Measurements from ENCODE around the gene C14orf132. TPM values are rescaled to one million over a fixed set of nuclear protein-coding genes. Genes with fewer than 3 reads are reported as not detected.

Gene C14orf132
- total and polyA plus RNA-seq, 2 of the 4 experiments (the other 2 are of a cell fraction), result 6.3 to 13.5 TPM

DNA sequence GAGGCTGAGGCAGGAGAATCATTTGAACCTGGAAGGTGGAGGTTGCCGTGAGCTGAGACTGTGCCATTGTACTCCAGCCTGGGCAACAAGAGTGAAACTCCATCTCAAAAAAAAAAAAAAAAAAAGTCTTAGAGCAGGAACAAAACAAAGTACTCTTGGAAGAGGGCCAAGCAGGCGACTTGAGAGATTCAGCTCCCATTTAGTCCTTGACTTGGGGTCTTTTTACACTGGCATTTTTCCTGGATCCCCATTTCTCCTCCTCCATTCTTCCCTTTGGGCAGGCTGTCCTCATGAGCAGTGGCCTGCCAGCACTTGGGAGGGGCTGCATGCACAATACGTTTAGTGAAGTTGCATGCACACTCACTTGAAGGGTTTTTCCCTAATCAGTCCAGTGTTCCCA lies 72.9 kb downstream of the C14orf132 start:
- no TSS peak for BruUV-seq (replicated peaks)
- H3K27ac ChIP-seq (ENCODE audit: insufficient read depth, low read length), result no peak overlapping the region
- no peak overlapping the region for H4K5ac ChIP-seq (ENCODE audit: low read depth, low read length)
- ATAC-seq (ENCODE audit: low read depth), result no peak
- no peak overlapping the region for H2BK20ac ChIP-seq (ENCODE audit: low read depth, low read length)
- no peak overlapping the region for H2BK5ac ChIP-seq (ENCODE audit: low read depth, low read length, poor library complexity, severe bottlenecking)
- H2AK5ac ChIP-seq (ENCODE audit: low read depth, low read length), result no peak overlapping the region
- no peak overlapping the region for H3K4ac ChIP-seq (ENCODE audit: low read depth, low read length)
- no peak overlapping the region for H2BK120ac ChIP-seq (ENCODE audit: low read depth, low read length)
- H3K79me1 ChIP-seq (ENCODE audit: low read depth in 1 of 2, low read length in 2 of 2), result no peaks in the 10 kb centered on the region
- H3K36me3 ChIP-seq (ENCODE audit: control insufficient read depth, insufficient read depth, low read length), result no peaks in the 10 kb centered on the region
- in situ Hi-C loops (cut with MboI; ENCODE audit: low sequenced_read_pairs) (no loop called here), dilution Hi-C loops (cut with HindIII; ENCODE audit: low sequenced_read_pairs, unreplicated experiment) (no loop called here), intact Hi-C loops (cut with micrococcal nuclease) (no loop called here)
- H3K23ac ChIP-seq (ENCODE audit: low read depth, low read length), result no peak overlapping the region
- POLR2A ChIA-PET (ENCODE audit: unreplicated experiment), result no interaction called here
- no peak for DNase-seq
- no peaks in the 10 kb centered on the region for H3K27me3 ChIP-seq (ENCODE audit: control insufficient read depth, insufficient read depth, low read length)
- H4K91ac ChIP-seq (ENCODE audit: insufficient read depth, low read depth, low read length), result no peak overlapping the region
- H4K8ac ChIP-seq (ENCODE audit: low read depth in 2 of 2, low read length in 2 of 2), result no peak overlapping the region
- TF ChIP-seq CHD1 (IDR thresholded peaks at IDR 0.05; ENCODE audit: low read depth, low read length), result no peak
- no peak for TF ChIP-seq CTCF (conservative IDR thresholded peaks at IDR 0.05; ENCODE audit: low read depth, low read length)
- TF ChIP-seq NFE2L2 (IDR thresholded peaks at IDR 0.05; ENCODE audit: low read depth, low read length), result no peak
- no peak for TF ChIP-seq SMC3 (IDR thresholded peaks at IDR 0.05; ENCODE audit: low read depth, low read length)
- TF ChIP-seq MXI1 (IDR thresholded peaks at IDR 0.05; ENCODE audit: borderline replicate concordance, low read depth, low read length), result no peak
- TF ChIP-seq RFX5 (IDR thresholded peaks at IDR 0.05; ENCODE audit: low read depth, low read length), result no peak
- TF ChIP-seq RAD21 (IDR thresholded peaks at IDR 0.05; ENCODE audit: low read length), result no peak
- TF ChIP-seq RCOR1 (IDR thresholded peaks at IDR 0.05; ENCODE audit: insufficient replicate concordance, low read length), result no peak
- TF ChIP-seq, protein P1, sequence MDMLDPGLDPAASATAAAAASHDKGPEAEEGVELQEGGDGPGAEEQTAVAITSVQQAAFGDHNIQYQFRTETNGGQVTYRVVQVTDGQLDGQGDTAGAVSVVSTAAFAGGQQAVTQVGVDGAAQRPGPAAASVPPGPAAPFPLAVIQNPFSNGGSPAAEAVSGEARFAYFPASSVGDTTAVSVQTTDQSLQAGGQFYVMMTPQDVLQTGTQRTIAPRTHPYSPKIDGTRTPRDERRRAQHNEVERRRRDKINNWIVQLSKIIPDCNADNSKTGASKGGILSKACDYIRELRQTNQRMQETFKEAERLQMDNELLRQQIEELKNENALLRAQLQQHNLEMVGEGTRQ (IDR thresholded peaks at IDR 0.05; ENCODE audit: low read depth, low read length), result no peak
- TF ChIP-seq ELK1 (IDR thresholded peaks at IDR 0.05; ENCODE audit: borderline replicate concordance, low read depth, low read length), result no peak
- TF ChIP-seq BHLHE40 (IDR thresholded peaks at IDR 0.05; ENCODE audit: low read depth, low read length), result no peak
- TF ChIP-seq FOS (IDR thresholded peaks at IDR 0.05; ENCODE audit: low read depth, low read length), result no peak
- no peak for TF ChIP-seq CEBPB (IDR thresholded peaks at IDR 0.05; ENCODE audit: low read depth, low read length)
- TF ChIP-seq POLR2A (IDR thresholded peaks at IDR 0.05; ENCODE audit: low read depth, low read length), result no peak
- TF ChIP-seq MAZ (IDR thresholded peaks at IDR 0.05; ENCODE audit: borderline replicate concordance, low read depth, low read length), result no peak
- TF ChIP-seq MAFK (IDR thresholded peaks at IDR 0.05; ENCODE audit: low read depth, low read length), result no peak
- H3K56ac ChIP-seq (ENCODE audit: extremely low read depth, insufficient read depth, low read length), result no peak overlapping the region
- H2AK9ac ChIP-seq (replicated peaks; ENCODE audit: low read depth, low read length, poor library complexity), result no peak overlapping the region
- no peak overlapping the region for H3K4me2 ChIP-seq (ENCODE audit: low read depth, low read length)
- H2BK15ac ChIP-seq (ENCODE audit: low read depth, low read length), result no peak overlapping the region
- peak overlapping the region; percentile 33; the same call in 1 of the 2 replicates for H3K18ac ChIP-seq (ENCODE audit: low read depth, low read length)
- H3K9ac ChIP-seq (ENCODE audit: low read depth, low read length), result no peak overlapping the region
- no peaks in the 10 kb centered on the region for H4K20me1 ChIP-seq (ENCODE audit: insufficient read depth, low read length)
- 83% methylated on average over 1 of the region's 3 CpGs; no CpG with 5 or more reads in 1 of the 2 experiments for WGBS, 2 experiments (ENCODE audit: extremely low coverage in 2 of 2, insufficient read length in 1 of 2)
- no peak overlapping the region for H2AFZ ChIP-seq (replicated peaks; ENCODE audit: low read length, poor library complexity)
- CTCF ChIA-PET, result no interaction called here
- peaks cover 5% of the 10 kb centered on the region for H3K4me1 ChIP-seq (ENCODE audit: control insufficient read depth, insufficient read depth, low read length)
- H3K9me3 ChIP-seq (ENCODE audit: control insufficient read depth, insufficient read depth, low read length), result peaks cover 6% of the 10 kb centered on the region
- no peak overlapping the region for H3K14ac ChIP-seq (replicated peaks; ENCODE audit: low read depth, low read length)
- H3K4me3 ChIP-seq (ENCODE audit: insufficient read depth, low read depth, low read length), result no peak overlapping the region
- H3K9me1 ChIP-seq (ENCODE audit: insufficient read depth, low read length), result no peaks in the 10 kb centered on the region
